HG03442 (cell line): ENCODE measurements around the gene RAB29.

ENCODE experiments used
- ATAC-seq: cut with Tn5 transposase; IDR thresholded peaks from one replicate; pipeline ENCODE4 v1.9.1; 2021; ENCODE audit warnings: mild to moderate bottlenecking, moderate library complexity; ENCODE audit not compliant: unreplicated experiment

RAB29 gene

GRCh38 chr1:205766570-205766969, 8.7 kb downstream of the RAB29 start:
- ATAC-seq: no peak

GRCh38 chr1:205766038-205766437, 9.2 kb downstream of the RAB29 start:
- no peak for ATAC-seq

GRCh38 chr1:205764578-205764977, 10.7 kb downstream of the RAB29 start:
- no peak for ATAC-seq

- no peak for ATAC-seq
Measured at GRCh38 chr1:205763980-205764379, 11.3 kb downstream of the RAB29 start.

- ATAC-seq: no peak
Measured at GRCh38 chr1:205760606-205761005, 14.7 kb downstream of the RAB29 start.

DNA sequence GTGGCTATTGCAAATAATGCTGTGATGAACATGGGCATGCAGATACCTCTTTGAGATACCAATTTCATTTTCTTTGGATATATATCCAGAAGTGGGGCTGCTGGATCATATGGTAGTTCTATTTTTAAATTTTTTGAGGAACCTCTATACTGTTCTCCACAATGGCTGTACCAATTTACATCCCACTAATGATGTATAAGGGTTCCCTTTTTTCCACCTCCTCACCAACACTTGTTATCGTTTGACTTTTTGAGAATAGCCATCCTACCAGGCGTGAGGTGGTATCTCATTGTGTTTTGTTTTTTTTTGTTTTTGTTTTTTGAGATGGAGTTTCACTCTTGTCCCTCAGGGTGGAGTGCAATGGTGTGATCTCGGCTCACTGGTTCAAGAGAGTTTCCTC, 18.7 kb downstream of the RAB29 start:
- no peak for ATAC-seq

- ATAC-seq: no peak
Measured at GRCh38 chr1:205754857-205755256, 20.4 kb downstream of the RAB29 start.

DNA sequence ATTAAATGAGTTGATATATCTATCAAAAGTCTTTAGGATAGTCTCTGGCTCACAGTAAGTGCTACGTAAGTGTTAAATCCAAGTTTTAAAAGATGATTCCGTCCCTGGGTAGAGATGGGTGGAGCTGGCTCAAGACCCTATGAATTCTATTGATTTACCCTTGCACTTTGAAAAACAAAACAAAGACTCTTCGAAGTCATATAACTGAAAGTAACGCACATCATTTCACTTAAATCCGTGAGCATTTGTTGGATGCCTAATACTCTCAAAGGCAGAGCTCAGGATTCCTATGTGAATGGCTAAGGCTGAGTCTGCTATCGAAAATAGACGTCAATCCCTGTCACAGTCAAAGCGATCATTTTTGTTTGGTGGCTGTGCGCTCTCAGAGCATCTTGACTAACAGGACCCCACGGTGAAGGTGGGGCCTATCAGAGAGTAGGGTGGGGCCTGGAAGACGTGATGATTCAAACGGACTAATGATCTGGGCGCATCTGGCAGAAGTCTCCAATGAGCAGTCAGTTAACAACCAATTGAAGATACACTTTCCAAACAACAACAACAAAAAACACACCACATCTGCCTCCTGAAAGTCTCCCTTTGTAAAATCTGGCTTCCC, 24.1 kb downstream of the RAB29 start:
- ATAC-seq: no peak

DNA sequence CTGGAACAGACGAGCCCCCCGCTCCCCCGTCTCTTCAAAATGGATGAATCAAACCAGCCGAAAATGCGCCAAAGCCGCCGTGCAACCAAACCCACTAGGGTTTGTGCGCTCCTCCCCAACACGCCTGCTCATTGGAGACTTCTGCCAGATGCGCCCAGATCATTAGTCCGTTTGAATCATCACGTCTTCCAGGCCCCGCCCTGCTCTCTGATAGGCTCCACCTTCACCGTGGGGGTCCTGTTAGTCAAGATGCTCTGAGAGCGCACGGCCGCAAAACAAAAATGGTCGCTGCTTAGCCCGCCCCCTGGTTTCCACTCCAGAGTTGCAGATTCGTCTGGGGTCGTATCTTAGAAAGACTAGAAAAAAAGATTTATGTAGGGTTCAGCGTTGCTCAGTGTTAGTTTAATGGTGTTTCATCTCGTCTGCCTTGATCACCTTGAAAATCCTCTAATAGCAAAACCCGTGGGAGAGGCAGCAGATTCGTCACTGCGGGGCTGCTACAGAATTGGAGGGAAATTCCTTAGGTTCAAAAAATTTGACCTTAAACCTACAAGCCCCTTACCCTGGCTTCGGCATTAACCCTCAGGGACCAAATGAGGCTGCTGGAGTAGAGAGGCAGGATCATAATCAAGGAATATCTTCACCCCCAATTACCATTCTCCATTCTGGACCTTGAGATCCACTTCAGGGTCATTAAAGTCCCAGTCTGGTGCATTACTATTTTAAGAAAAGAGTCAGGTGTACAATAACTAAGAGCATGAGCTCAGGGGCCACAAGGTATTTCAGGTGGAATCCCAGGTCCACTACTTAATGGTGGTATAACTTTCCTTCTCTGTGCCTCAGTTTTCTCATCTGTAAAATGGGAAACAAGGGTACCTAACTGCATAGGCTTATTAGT, 24.9 kb downstream of the RAB29 start, which contains the start of gene NUCKS1:
TSS of gene NUCKS1 (minus strand) at position 45 of the 898 bp plus-strand sequence. CDS start 209 bp downstream, outside the sequence.
- peak; percentile 76 for ATAC-seq

GRCh38 chr1:205749234-205750137, 25.8 kb downstream of the RAB29 start:
- ATAC-seq: peak; percentile 75

- ATAC-seq: peak; percentile 7
Measured at GRCh38 chr1:205748403-205749233, 26.7 kb downstream of the RAB29 start.

GRCh38 chr1:205746757-205747412, 28.4 kb downstream of the RAB29 start:
- no peak for ATAC-seq

DNA sequence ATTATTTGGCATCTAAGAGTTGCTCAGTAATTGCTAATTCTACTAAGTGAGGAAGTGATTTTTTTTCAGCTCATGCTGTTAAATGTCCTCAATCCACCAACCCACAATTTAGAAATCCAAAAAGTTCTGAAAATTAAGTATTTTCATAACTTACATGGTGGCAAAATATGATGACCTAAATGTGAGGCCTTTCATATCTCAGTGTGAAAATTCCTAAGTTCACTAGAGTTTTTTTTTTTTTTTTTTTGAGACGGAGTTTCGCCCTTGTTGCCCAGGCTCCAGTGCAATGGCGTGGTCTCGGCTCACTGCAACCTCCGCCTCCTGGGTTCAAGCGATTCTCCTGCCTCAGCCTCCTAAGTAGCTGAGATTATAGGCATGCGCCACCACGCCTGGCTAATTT, 30.9 kb downstream of the RAB29 start:
- no peak for ATAC-seq

DNA sequence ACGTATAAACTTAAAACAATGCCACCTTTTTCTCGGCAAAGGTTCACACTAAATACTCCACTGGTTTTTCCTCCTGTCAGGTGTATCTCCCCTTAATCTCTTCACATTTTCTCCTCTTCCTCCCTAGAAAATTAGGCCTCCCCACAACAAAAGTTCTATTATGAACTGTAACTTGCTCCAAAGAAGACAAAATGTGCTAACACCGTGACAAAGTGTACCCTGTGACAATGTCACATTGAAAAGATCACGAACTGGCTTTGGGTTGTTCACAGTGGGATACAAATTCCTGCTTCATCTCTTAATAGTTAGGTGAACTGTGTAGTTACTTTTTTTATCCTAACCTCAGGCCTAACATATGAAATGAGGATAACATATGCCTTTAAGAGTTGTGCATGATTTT, 31.3 kb downstream of the RAB29 start:
- no peak for ATAC-seq

DNA sequence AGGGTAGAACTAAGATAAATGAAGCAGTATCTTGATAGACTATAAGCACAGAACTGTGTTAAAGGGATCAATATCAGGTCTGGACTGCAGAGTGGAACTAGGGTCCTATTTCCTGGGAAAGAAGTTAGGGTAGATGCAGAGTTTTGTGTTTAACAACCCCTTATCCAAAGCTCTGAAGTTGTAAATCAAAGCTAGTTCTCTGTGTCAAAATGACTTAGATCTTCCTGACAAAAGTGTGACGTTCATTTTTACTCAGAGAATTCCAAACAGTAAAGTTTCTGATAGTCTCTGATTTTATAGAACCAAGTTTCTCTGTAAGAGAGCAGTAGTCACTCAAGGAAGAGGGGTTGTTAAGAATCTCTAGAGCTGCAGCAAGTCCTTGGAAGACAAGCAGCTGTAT, 33.6 kb downstream of the RAB29 start:
- no peak for ATAC-seq

- ATAC-seq: no peak
Measured at GRCh38 chr1:205739348-205740160, 35.7 kb downstream of the RAB29 start.

DNA sequence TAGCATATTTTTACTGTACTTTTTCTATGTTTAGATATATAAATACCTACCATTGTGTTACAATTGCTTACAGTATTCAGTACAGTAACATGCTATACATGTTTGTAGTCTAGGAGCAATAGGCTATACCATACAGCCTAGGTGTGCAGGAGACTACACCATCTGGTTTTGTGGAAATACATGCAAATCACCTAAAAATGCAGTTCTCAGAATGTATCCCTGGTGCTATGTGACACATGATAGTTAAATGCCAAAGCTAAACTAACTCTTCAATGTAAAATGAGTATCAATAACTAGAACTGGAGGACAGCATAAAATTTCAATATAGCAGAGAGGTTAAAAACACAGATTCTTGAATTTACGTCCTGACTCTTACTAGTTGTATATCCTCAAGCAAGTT, 40.1 kb downstream of the RAB29 start:
- no peak for ATAC-seq

GRCh38 chr1:205733438-205734175, 41.7 kb downstream of the RAB29 start:
- ATAC-seq: no peak
